ENCODE measurements around the gene CPNE1. TPM values are rescaled to one million over a fixed set of nuclear protein-coding genes. Genes with fewer than 3 reads are reported as not detected.
A peak's percentile ranks its signal among the peaks of the same experiment; 100 is the strongest.
"Not testable (repeated sequence)": the region's sequence is repeated elsewhere in the genome, so short reads cannot be mapped to it uniquely, and the experiment has no call there.

CPNE1 gene
- 100 to 1,000 TPM; 332 to 352 TPM for total RNA-seq

- Mint-ChIP-seq H3K9me3 (no peaks in the 10 kb centered on the region), H3K36me3 (peaks cover 32 to 42% of the 10 kb centered on the region in 2 donors), H3K27ac (peak within 1 kb of the TSS; percentile 99 to 100)
- ATAC-seq = peak; percentile 59 to 66
- DNase-seq (ENCODE audit: low spot score in 2 of 2) = peak; percentile 91 to 93
These were observed at the start of gene CPNE1, which contains the start of gene RBM12 for GRCh38 chr20:35664466-35665206. CPNE1 (minus strand) TSS chr20:35664900; CDS start chr20:35632923, 31,977 bp downstream. RBM12 (minus strand) TSS chr20:35664900; CDS start chr20:35655322, 9,578 bp downstream.

- peaks cover 0 to 27% of the 10 kb centered on the region in 2 donors for H3K36me3 Mint-ChIP-seq
- H3K9me3 Mint-ChIP-seq = no peaks in the 10 kb centered on the region
- no peak overlapping the region for H3K27ac Mint-ChIP-seq
- ATAC-seq = no peak
- DNase-seq (ENCODE audit: low spot score in 2 of 2) = no peak
These were observed 49.4 kb upstream of the CPNE1 start for GRCh38 chr20:35714127-35714526.

GRCh38 chr20:35713120-35713519 is 48.4 kb upstream of the CPNE1 start:
- H3K9me3 Mint-ChIP-seq, H3K27ac Mint-ChIP-seq: not testable (repeated sequence)
- H3K36me3 Mint-ChIP-seq = peaks cover 0 to 32% of the 10 kb centered on the region in 2 donors

GRCh38 chr20:35711588-35712209 is 47.0 kb upstream of the CPNE1 start:
- Mint-ChIP-seq H3K36me3 (peaks cover 0 to 27% of the 10 kb centered on the region in 2 donors), H3K27ac (peak overlapping the region; percentile 74 to 92), H3K9me3 (no peaks in the 10 kb centered on the region)
- DNase-seq (ENCODE audit: low spot score in 2 of 2) (no peak), ATAC-seq (peak; percentile 65 to 70)

More at GRCh38 chr20:35713120-35713519, 48.4 kb upstream of the CPNE1 start:
- DNase-seq (ENCODE audit: low spot score in 2 of 2); ATAC-seq: not testable (repeated sequence)

- Mint-ChIP-seq H3K27ac (peak overlapping the region; percentile 68 to 74), H3K9me3 (no peaks in the 10 kb centered on the region), H3K36me3 (peaks cover 0 to 27% of the 10 kb centered on the region in 2 donors)
- ATAC-seq (no peak), DNase-seq (ENCODE audit: low spot score in 2 of 2) (no peak)
These were observed 46.3 kb upstream of the CPNE1 start for GRCh38 chr20:35710884-35711587.

- Mint-ChIP-seq H3K36me3 (peaks cover 0 to 29% of the 10 kb centered on the region in 2 donors), H3K27ac (peak overlapping the region in 1 of 2 donors; percentile 68), H3K9me3 (no peaks in the 10 kb centered on the region)
- ATAC-seq (no peak), DNase-seq (ENCODE audit: low spot score in 2 of 2) (no peak)
These were observed 45.3 kb upstream of the CPNE1 start for GRCh38 chr20:35710039-35710438.

- peak overlapping the region; percentile 54 to 72 for H3K27ac Mint-ChIP-seq
- DNase-seq (ENCODE audit: low spot score in 2 of 2) = no peak
- ATAC-seq = no peak
These were observed 44.6 kb upstream of the CPNE1 start for GRCh38 chr20:35709259-35709658.

GRCh38 chr20:35708502-35708901 is 43.8 kb upstream of the CPNE1 start:
- DNase-seq (ENCODE audit: low spot score in 2 of 2) (no peak), ATAC-seq (no peak)
- Mint-ChIP-seq H3K9me3 (no peaks in the 10 kb centered on the region), H3K27ac (peak overlapping the region in 1 of 2 donors; percentile 72), H3K36me3 (peaks cover 0 to 31% of the 10 kb centered on the region in 2 donors)

More at GRCh38 chr20:35709259-35709658, 44.6 kb upstream of the CPNE1 start:
- H3K36me3 Mint-ChIP-seq = peaks cover 0 to 31% of the 10 kb centered on the region in 2 donors
- H3K9me3 Mint-ChIP-seq = no peaks in the 10 kb centered on the region

GRCh38 chr20:35706591-35707529 is 42.2 kb upstream of the CPNE1 start:
- ATAC-seq; DNase-seq (ENCODE audit: low spot score in 2 of 2); H3K9me3 Mint-ChIP-seq; H3K27ac Mint-ChIP-seq: not testable (repeated sequence)
- H3K36me3 Mint-ChIP-seq = peaks cover 0 to 34% of the 10 kb centered on the region in 2 donors

GRCh38 chr20:35705894-35706293 is 41.2 kb upstream of the CPNE1 start:
- Mint-ChIP-seq H3K27ac (peak overlapping the region in 1 of 2 donors; percentile 44), H3K36me3 (peaks cover 3 to 31% of the 10 kb centered on the region in 2 donors)
- ATAC-seq; H3K9me3 Mint-ChIP-seq; DNase-seq (ENCODE audit: low spot score in 2 of 2): not testable (repeated sequence)

- Mint-ChIP-seq H3K27ac (peak overlapping the region in 1 of 2 donors; percentile 23), H3K9me3 (no peaks in the 10 kb centered on the region), H3K36me3 (peaks cover 15 to 28% of the 10 kb centered on the region in 2 donors)
- DNase-seq (ENCODE audit: low spot score in 2 of 2) = no peak
- no peak for ATAC-seq
These were observed 40.0 kb upstream of the CPNE1 start for GRCh38 chr20:35704514-35705261.

GRCh38 chr20:35702824-35703695 is 38.4 kb upstream of the CPNE1 start:
- no peak for ATAC-seq
- H3K9me3 Mint-ChIP-seq = no peaks in the 10 kb centered on the region
- peaks cover 27 to 30% of the 10 kb centered on the region in 2 donors for H3K36me3 Mint-ChIP-seq
- DNase-seq (ENCODE audit: low spot score in 2 of 2) = no peak
- H3K27ac Mint-ChIP-seq = peak overlapping the region; percentile 22 to 52

GRCh38 chr20:35702051-35702823 is 37.5 kb upstream of the CPNE1 start:
- Mint-ChIP-seq H3K9me3 (no peaks in the 10 kb centered on the region), H3K36me3 (peaks cover 27 to 31% of the 10 kb centered on the region in 2 donors), H3K27ac (peak overlapping the region; percentile 52 to 57)
- no peak for ATAC-seq
- no peak for DNase-seq (ENCODE audit: low spot score in 2 of 2)

Measured in activated naive CD4-positive, alpha-beta T cell treated with anti-CD3 and anti-CD28 coated beads, Interleukin-2, amount 50 U/mL, for 72 hours (primary cell).